Upper lobe of left lung (tissue), 6 donors: ENCODE results near the gene COX6B1. TPM values are rescaled to one million over a fixed set of nuclear protein-coding genes. Genes with fewer than 3 reads are reported as not detected.

Experiments used
- ATAC-seq, 2 donors: fragments of 200-7000 bp; cut with Tn5 transposase; one replicate each; pipeline ENCODE4 v1.9.1; 2022; ENCODE audit warnings: mild to moderate bottlenecking in 2 of 2, moderate library complexity in 2 of 2; ENCODE audit not compliant: low FRiP score in 2 of 2
- DNase-seq, 2 donors: peaks; one replicate each; pipeline ENCODE4 v3.0.0-alpha.2; 2019 to 2020
- H3K27ac ChIP-seq, 4 donors: fragments of 200-600 bp; sonication (generic); one replicate each; pipeline ENCODE4 v1.5.1; 2016 to 2019
- H3K27me3 ChIP-seq, 4 donors: fragments of 200-600 bp; sonication (generic); one replicate each; pipeline ENCODE4 v1.5.1; 2017 to 2019
- H3K36me3 ChIP-seq, 4 donors: fragments of 200-600 bp; sonication (generic); one replicate each; pipeline ENCODE4 v1.5.1; 2016 to 2019
- H3K4me1 ChIP-seq, 4 donors: fragments of 200-600 bp; sonication (generic); one replicate each; pipeline ENCODE4 v1.5.1; 2018 to 2019
- H3K4me3 ChIP-seq, 4 donors: fragments of 200-600 bp; sonication (generic); one replicate each; pipeline ENCODE4 v1.5.1; 2017 to 2019; ENCODE audit warnings: mild to moderate bottlenecking in 2 of 4, moderate library complexity in 1 of 4
- H3K9me3 ChIP-seq, 4 donors: fragments of 200-600 bp; sonication (generic); one replicate each; pipeline ENCODE4 v1.5.1; 2018 to 2019
- CTCF ChIP-seq, 6 experiments: fragments of 450-650 bp in 4 of 6; fragments of 200-600 bp in 2 of 6; sonication (generic) in 2 of 6; IDR thresholded peaks; one replicate each; pipeline ENCODE4 v1.5.1; 2016 to 2019; ENCODE audit warnings: antibody characterized with exemption in 6 of 6
- EP300 ChIP-seq, 4 donors: sonication (generic); formaldehyde crosslinking; IDR thresholded peaks; one replicate each; pipeline ENCODE4 v1.5.1; 2017; ENCODE audit warnings: antibody characterized with exemption in 4 of 4, control low read depth in 2 of 4
- POLR2A ChIP-seq, 4 donors: fragments of 450-650 bp; IDR thresholded peaks; one replicate each; pipeline ENCODE4 v1.5.1; 2016 to 2017; ENCODE audit warnings: antibody characterized with exemption in 4 of 4, mild to moderate bottlenecking in 2 of 4
- POLR2AphosphoS5 ChIP-seq, 2 donors: sonication (generic); formaldehyde crosslinking; IDR thresholded peaks; one replicate each; pipeline ENCODE4 v1.5.1; 2017; ENCODE audit warnings: antibody characterized with exemption in 2 of 2
- WGBS, 2 donors: methylation state at CpG; one replicate each; pipeline ENCODE4 v1.1.5; 2017 to 2018; 5-methylcytosine and 5-hydroxymethylcytosine counted together
- total RNA-seq, 6 donors: library from RNA; depleted of rRNA in 4 of 6; stranded (reverse); fragments of >200 nt in 4 of 6; gene quantifications; one replicate each; pipeline versions ENCODE4 v1.1.0 to v1.2.1, GENCODE V29; 2016 to 2021
- donor health status: DM: no; HTN: no; CAD: no; lungs with moderate emphysema.
- donor health status: DM: no; HTN: yes; CAD: no; lungs with severe emphysema.

The COX6B1 gene
- total RNA-seq, 6 donors from 2014 or later = 90.1 to 290 (median 235) TPM

- H3K27ac ChIP-seq = no peak overlapping the region
These were observed 10.0 kb downstream of the COX6B1 start for GRCh38 chr19:35657904-35658700.

GRCh38 chr19:35661995-35662340, 13.8 kb downstream of the COX6B1 start:
- WGBS, 2 donors = 94 to 99% methylated on average over 6 of the region's 6 CpGs
- no peaks in the 10 kb centered on the region for H3K4me1 ChIP-seq
- DNase-seq = no peak
- H3K36me3 ChIP-seq = peaks cover 12 to 86% (median 40%) of the 10 kb centered on the region in 4 donors
- H3K27ac ChIP-seq = no peak overlapping the region
- no peaks in the 10 kb centered on the region for H3K9me3 ChIP-seq
- TF ChIP-seq CTCF (IDR thresholded peaks at IDR 0.05) = no peak
- TF ChIP-seq EP300 (IDR thresholded peaks at IDR 0.05) = no peak
- H3K27me3 ChIP-seq = no peaks in the 10 kb centered on the region
- H3K4me3 ChIP-seq = no peak overlapping the region
- ATAC-seq = no peak

More at GRCh38 chr19:35657904-35658700, 10.0 kb downstream of the COX6B1 start:
- Histone ChIP-seq H3K9me3 (no peaks in the 10 kb centered on the region), H3K36me3 (peaks cover 27 to 100% (median 72%) of the 10 kb centered on the region in 4 donors), H3K27me3 (no peaks in the 10 kb centered on the region), H3K4me1 (no peaks in the 10 kb centered on the region), H3K4me3 (no peak overlapping the region)
- TF ChIP-seq POLR2AphosphoS5 (IDR thresholded peaks at IDR 0.05) = no peak
- TF ChIP-seq EP300 (IDR thresholded peaks at IDR 0.05) = no peak
- no peak for TF ChIP-seq POLR2A (IDR thresholded peaks at IDR 0.05)
- peak in 1 of 6 experiments; percentile 27 for TF ChIP-seq CTCF (IDR thresholded peaks at IDR 0.05)
- DNase-seq (no peak), ATAC-seq (no peak)
- 88 to 92% methylated on average over 14 to 15 of the region's 15 CpGs for WGBS, 2 donors

- WGBS, 2 donors = 94% methylated on average over 3 of the region's 3 CpGs
- Histone ChIP-seq H3K36me3 (peaks cover 9 to 66% (median 20%) of the 10 kb centered on the region in 4 donors), H3K27ac (no peak overlapping the region), H3K9me3 (no peaks in the 10 kb centered on the region), H3K4me3 (no peak overlapping the region), H3K27me3 (no peaks in the 10 kb centered on the region), H3K4me1 (no peaks in the 10 kb centered on the region)
- DNase-seq (no peak), ATAC-seq (no peak)
- TF ChIP-seq EP300 (IDR thresholded peaks at IDR 0.05) (no peak), POLR2AphosphoS5 (IDR thresholded peaks at IDR 0.05) (no peak), POLR2A (IDR thresholded peaks at IDR 0.05) (no peak), CTCF (IDR thresholded peaks at IDR 0.05) (no peak)
These were observed 15.9 kb downstream of the COX6B1 start for GRCh38 chr19:35663981-35664380.

- Histone ChIP-seq H3K9me3 (no peaks in the 10 kb centered on the region), H3K4me1 (no peaks in the 10 kb centered on the region), H3K27me3 (no peaks in the 10 kb centered on the region), H3K4me3 (no peak overlapping the region), H3K27ac (no peak overlapping the region), H3K36me3 (peaks cover 5 to 54% (median 14%) of the 10 kb centered on the region in 4 donors)
- no peak for TF ChIP-seq EP300 (IDR thresholded peaks at IDR 0.05)
- TF ChIP-seq POLR2AphosphoS5 (IDR thresholded peaks at IDR 0.05) = no peak
- no peak for TF ChIP-seq POLR2A (IDR thresholded peaks at IDR 0.05)
- TF ChIP-seq CTCF (IDR thresholded peaks at IDR 0.05) = no peak
- WGBS, 2 donors = 94 to 96% methylated on average over 11 to 24 of the region's 24 CpGs
- DNase-seq (peak in 1 of 2 donors; percentile 59), ATAC-seq (no peak)
These were observed 17.0 kb downstream of the COX6B1 start for GRCh38 chr19:35665157-35665556.

DNA sequence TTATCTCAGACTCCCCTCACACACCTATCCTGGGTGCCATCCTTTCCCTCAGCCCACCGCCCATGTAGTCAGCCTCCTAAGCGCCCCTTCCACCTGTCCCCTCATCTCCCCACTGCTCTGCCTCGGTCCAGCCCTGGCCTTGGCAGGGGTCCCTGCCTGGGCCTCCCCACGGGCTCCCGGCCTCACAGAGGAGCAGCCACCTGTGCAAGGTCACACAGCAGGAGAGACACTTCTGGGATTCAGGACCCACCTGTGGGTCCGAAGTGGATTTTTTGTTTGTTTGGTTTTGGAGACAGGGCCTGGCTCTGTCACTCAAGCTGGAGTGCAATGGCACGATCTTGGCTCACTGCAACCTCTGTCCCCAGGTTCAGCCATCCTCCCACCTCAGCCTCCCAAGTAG, 17.5 kb downstream of the COX6B1 start:
- Histone ChIP-seq H3K9me3 (no peaks in the 10 kb centered on the region), H3K27ac (no peak overlapping the region), H3K4me1 (no peaks in the 10 kb centered on the region), H3K27me3 (no peaks in the 10 kb centered on the region), H3K4me3 (no peak overlapping the region), H3K36me3 (peaks cover 5 to 50% (median 13%) of the 10 kb centered on the region in 4 donors)
- DNase-seq (peak in 1 of 2 donors; percentile 49), ATAC-seq (no peak)
- WGBS, 2 donors = 81 to 94% methylated on average over 6 to 7 of the region's 7 CpGs
- TF ChIP-seq POLR2AphosphoS5 (IDR thresholded peaks at IDR 0.05) (no peak), CTCF (IDR thresholded peaks at IDR 0.05) (no peak), EP300 (IDR thresholded peaks at IDR 0.05) (no peak)
